Stimulated activated naive B cell treated with anti-CD40 and anti-IgM and Interleukin-4, amounts not matched to agents 10 μg/mL and 1 μg/mL and 100 μg/mL, for 72 hours (primary cell): ENCODE measurements around the gene NSFL1C.
A peak's percentile ranks its signal among the peaks of the same experiment; 100 is the strongest.
"Not testable (repeated sequence)": the region's sequence is repeated elsewhere in the genome, so short reads cannot be mapped to it uniquely, and the experiment has no call there.

Experiments used
- ATAC-seq, 2 donors: fragments of 150-1000 bp; cut with Tn5 transposase; replicated peaks; 2 replicates each; pipeline ENCODE4 v1.10.0; 2021; ENCODE audit warnings: moderate library complexity in 1 of 2
- DNase-seq: peaks from one replicate; pipeline ENCODE4 v3.0.0; 2021
- H3K27ac Mint-ChIP-seq: one replicate; pipeline ENCODE4 v1.8.0; 2022; ENCODE audit warnings: mild to moderate bottlenecking, mixed read lengths
- H3K27me3 Mint-ChIP-seq, 2 donors: one replicate each; pipeline ENCODE4 v1.8.0; 2022; ENCODE audit warnings: mixed read lengths in 2 of 2
- H3K36me3 Mint-ChIP-seq, 2 donors: one replicate each; pipeline ENCODE4 v1.8.0; 2022; ENCODE audit warnings: mixed read lengths in 2 of 2, mild to moderate bottlenecking in 1 of 2
- H3K4me1 Mint-ChIP-seq, 2 donors: one replicate each; pipeline ENCODE4 v1.8.0; 2022; ENCODE audit warnings: mixed read lengths in 2 of 2, mild to moderate bottlenecking in 1 of 2
- H3K4me3 Mint-ChIP-seq, 2 donors: one replicate each; pipeline ENCODE4 v1.8.0; 2022; ENCODE audit warnings: mild to moderate bottlenecking in 2 of 2, mixed read lengths in 2 of 2, moderate library complexity in 1 of 2
- H3K9me3 Mint-ChIP-seq, 2 donors: one replicate each; pipeline ENCODE4 v1.8.0; 2022; ENCODE audit warnings: mixed read lengths in 2 of 2, mild to moderate bottlenecking in 1 of 2

The NSFL1C gene

DNA sequence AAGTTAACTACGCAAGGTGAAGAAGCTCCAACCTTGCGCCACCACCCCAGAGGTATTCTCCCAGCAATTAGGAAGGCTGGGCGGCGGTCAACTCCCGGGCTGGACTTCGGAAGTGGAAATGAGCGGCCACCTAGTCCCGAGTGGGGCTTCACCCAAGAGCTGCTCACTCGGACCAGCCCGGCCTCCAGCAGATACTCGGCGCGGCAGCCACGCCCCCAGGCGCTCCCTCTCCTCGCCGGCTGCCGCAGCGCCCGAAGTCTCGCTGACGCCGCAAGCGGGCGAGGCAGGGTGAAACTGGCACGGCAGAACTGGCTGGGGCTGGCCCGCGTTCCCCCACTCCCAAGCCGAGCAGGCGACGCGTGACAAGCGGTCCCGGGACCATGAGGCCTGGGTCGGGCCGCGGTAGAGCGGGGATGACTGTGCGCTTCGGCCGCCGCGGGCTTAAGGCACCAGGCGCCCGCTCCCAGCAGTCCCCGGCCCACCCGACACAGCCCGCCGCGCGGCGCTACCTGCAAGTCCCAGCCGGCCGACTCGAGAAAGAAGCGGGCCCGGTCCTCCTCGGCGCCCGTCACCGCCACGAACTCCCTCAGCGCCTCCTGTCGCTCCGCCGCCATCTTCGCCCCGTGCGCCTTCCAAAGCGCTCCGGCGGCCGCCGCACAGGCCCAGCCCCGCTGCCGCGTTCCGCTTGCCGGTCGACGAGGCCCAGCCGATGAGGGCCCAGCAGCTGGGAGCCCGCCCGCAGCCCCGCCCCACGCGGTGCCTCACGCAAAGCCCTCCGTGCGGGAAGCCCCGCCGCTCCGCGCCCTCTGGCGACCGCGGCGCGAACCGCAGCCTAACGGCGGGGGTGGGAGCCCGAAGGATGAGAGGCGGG lies at the start of gene NSFL1C:
NSFL1C (minus strand) TSS at position 639 of the 871 bp plus-strand sequence; CDS start at position 614, 25 bp downstream.
- DNase-seq, result peak; percentile 96
- Mint-ChIP-seq H3K9me3 (peaks cover 2 to 5% of the 10 kb centered on the region in 2 donors), H3K4me3 (peak within 1 kb of the TSS; percentile 89 to 93), H3K36me3 (peaks cover 5 to 11% of the 10 kb centered on the region in 2 donors), H3K27ac (peak within 1 kb of the TSS; percentile 95), H3K27me3 (no peaks in the 10 kb centered on the region), H3K4me1 (peaks cover 47 to 61% of the 10 kb centered on the region in 2 donors)
- peak; percentile 89 to 95 for ATAC-seq

GRCh38 chr20:1513801-1514200 lies 47.2 kb upstream of the NSFL1C start:
- no peaks in the 10 kb centered on the region for H3K4me1 Mint-ChIP-seq
- H3K27ac Mint-ChIP-seq, result no peak overlapping the region
- DNase-seq (no peak), ATAC-seq (no peak)
- peaks cover 5 to 6% of the 10 kb centered on the region in 2 donors for H3K9me3 Mint-ChIP-seq
- no peak overlapping the region for H3K4me3 Mint-ChIP-seq
- H3K27me3 Mint-ChIP-seq, result peaks cover 24 to 52% of the 10 kb centered on the region in 2 donors
- H3K36me3 Mint-ChIP-seq, result peaks cover 4 to 6% of the 10 kb centered on the region in 2 donors

- DNase-seq, result no peak
- H3K4me1 Mint-ChIP-seq, result no peaks in the 10 kb centered on the region
- peak; percentile 75 to 92 for ATAC-seq
- no peak overlapping the region for H3K27ac Mint-ChIP-seq
- peaks cover 4 to 6% of the 10 kb centered on the region in 2 donors for H3K36me3 Mint-ChIP-seq
- peaks cover 5% of the 10 kb centered on the region in 2 donors for H3K9me3 Mint-ChIP-seq
- no peak overlapping the region for H3K4me3 Mint-ChIP-seq
- peaks cover 27 to 42% of the 10 kb centered on the region in 2 donors for H3K27me3 Mint-ChIP-seq
Measured at GRCh38 chr20:1509237-1509636, 42.6 kb upstream of the NSFL1C start.

DNA sequence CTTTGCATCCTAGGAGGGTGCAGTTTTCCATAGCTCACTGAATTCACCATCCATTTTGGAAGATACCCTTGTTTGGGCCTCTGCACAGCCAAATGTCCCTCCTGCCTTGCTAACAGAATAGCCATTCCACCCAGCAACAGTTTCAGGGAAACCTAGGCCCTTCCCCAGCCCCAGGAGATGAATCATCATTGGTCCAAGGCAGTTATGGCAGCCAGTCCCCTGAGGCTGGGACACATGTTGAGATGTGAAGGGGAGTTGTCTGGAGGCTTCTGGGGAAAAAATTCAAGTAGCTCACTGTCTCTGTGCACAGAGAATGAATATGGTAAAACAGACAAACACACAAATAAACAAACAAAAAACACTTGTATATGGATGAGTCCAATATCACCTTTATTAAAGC lies 41.9 kb upstream of the NSFL1C start:
- Mint-ChIP-seq H3K27me3 (peaks cover 28 to 40% of the 10 kb centered on the region in 2 donors), H3K4me1 (peaks cover under 1 to 2% of the 10 kb centered on the region in 2 donors)

GRCh38 chr20:1507276-1507675 lies 40.6 kb upstream of the NSFL1C start:
- H3K9me3 Mint-ChIP-seq, result no peaks in the 10 kb centered on the region
- H3K36me3 Mint-ChIP-seq, result no peaks in the 10 kb centered on the region
- H3K4me1 Mint-ChIP-seq, result peaks cover 3 to 5% of the 10 kb centered on the region in 2 donors
- DNase-seq (no peak), ATAC-seq (no peak)
- H3K27me3 Mint-ChIP-seq, result peaks cover 34 to 48% of the 10 kb centered on the region in 2 donors
- no peak overlapping the region for H3K4me3 Mint-ChIP-seq
- no peak overlapping the region for H3K27ac Mint-ChIP-seq

More for the DNA sequence above, 41.9 kb upstream of the NSFL1C start:
- DNase-seq (no peak), ATAC-seq (no peak)
- Mint-ChIP-seq H3K36me3 (peaks cover 4 to 6% of the 10 kb centered on the region in 2 donors), H3K9me3 (peaks cover 4 to 5% of the 10 kb centered on the region in 2 donors), H3K4me3 (no peak overlapping the region), H3K27ac (no peak overlapping the region)

DNA sequence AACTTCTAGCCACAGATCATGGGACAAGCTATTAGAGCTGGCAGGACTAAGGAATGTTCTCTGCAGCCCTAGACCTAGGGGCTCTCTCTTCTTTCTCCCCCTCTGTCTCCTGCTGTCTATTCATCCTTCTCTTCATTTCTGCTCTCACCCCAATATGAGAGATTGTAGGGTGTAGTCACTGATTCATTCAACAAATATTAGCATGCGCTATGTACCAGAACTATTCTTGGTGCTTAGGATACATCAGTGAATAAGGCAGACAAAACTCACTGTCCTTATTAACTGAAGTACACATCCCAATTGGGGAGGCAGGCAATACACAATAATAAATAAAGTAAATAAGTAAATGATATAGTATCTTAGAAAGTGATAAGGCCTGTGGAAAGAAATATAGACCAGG lies 39.2 kb upstream of the NSFL1C start:
- Mint-ChIP-seq H3K27me3 (peaks cover 23 to 45% of the 10 kb centered on the region in 2 donors), H3K4me3 (no peak overlapping the region)
- ATAC-seq, result no peak

DNA sequence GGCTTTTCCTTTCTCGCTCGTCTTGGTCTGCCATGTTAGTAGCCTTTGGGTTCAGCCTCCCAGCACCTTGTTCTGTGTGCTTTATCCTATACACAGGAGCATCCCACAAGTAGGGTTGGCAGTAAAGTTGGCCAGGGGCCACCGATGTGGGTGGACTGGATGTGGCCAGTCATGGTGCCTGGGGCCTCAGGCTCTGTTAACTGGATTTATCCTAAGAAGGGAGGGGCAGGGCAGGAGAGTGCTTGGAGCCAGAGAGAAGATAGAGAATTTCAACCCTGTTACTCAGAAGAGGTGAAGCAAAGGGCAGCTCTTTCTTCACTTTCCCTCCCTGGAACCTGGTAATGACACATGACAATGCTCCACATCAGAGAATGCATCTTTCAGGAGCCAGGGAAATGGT lies 38.7 kb upstream of the NSFL1C start:
- Mint-ChIP-seq H3K4me1 (peaks cover 3 to 5% of the 10 kb centered on the region in 2 donors), H3K4me3 (no peak overlapping the region), H3K36me3 (no peaks in the 10 kb centered on the region), H3K27ac (no peak overlapping the region), H3K27me3 (peaks cover 26 to 48% of the 10 kb centered on the region in 2 donors), H3K9me3 (no peaks in the 10 kb centered on the region)
- ATAC-seq (no peak), DNase-seq (no peak)

More for the DNA sequence above, 39.2 kb upstream of the NSFL1C start:
- DNase-seq, result no peak
- Mint-ChIP-seq H3K27ac (no peak overlapping the region), H3K4me1 (peaks cover 3 to 5% of the 10 kb centered on the region in 2 donors), H3K36me3 (no peaks in the 10 kb centered on the region), H3K9me3 (no peaks in the 10 kb centered on the region)

DNA sequence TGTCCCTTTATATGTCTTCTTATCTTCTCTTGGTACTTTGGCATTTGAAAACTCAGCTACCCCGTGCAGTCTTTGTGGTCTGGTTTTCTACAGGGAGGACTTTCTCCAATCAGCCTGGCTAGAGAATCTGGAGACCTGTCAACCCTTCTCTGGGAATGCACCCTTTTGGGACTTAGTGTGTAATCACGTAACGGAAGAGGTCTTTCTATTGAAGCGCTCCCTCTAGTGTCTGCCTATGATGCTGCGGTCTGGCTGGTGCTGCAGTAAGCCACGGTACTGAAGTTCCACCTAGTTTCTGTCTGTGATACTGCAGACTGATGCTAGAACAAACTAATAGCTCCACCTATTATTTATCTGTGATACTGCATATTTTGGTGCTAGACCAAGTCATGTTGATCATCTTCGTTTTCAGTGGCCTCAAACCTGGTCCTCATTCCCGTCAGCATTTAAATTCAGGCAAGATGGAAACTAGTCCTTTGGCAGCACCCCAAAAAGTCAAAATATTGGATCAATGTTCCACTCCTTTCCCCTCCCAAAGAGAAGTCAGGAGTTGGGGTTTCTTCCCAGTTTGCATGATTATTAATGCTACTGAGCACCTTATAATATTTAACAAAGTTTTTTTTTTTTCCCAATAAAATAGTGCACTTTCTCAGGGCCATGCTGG lies 37.0 kb upstream of the NSFL1C start:
- Mint-ChIP-seq H3K9me3 (no peaks in the 10 kb centered on the region), H3K36me3 (no peaks in the 10 kb centered on the region), H3K27me3 (peaks cover 34 to 53% of the 10 kb centered on the region in 2 donors), H3K4me1 (peaks cover 3 to 5% of the 10 kb centered on the region in 2 donors), H3K27ac (no peak overlapping the region), H3K4me3 (no peak overlapping the region)
- DNase-seq, result peak; percentile 81
- peak; percentile 100 for ATAC-seq

DNA sequence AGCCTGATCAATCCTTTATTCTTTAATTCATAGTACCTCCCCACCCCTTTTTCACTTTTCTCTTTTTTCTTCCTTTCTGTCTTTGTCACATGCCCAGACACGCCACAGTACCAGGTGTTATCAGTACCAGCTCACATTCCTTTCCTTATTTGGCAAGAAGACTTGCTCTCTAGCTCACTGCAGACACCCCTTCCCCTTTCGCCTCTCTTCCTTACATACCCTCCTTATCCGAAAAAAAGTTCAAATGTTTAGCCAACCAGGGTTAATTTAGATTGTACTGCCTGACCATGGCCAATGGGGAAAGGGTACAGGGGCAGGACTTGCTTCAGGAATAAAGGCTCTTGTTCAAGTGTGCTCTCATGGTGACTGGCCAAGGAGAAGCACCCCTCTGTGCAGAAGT lies 33.8 kb upstream of the NSFL1C start:
- no peak for DNase-seq
- Mint-ChIP-seq H3K4me3 (no peak overlapping the region), H3K27me3 (peaks cover 31 to 54% of the 10 kb centered on the region in 2 donors), H3K4me1 (peaks cover 3 to 10% of the 10 kb centered on the region in 2 donors), H3K27ac (no peak overlapping the region), H3K9me3 (peaks cover 0 to 1% of the 10 kb centered on the region in 2 donors), H3K36me3 (no peaks in the 10 kb centered on the region)
- ATAC-seq, result no peak

- Mint-ChIP-seq H3K36me3 (no peaks in the 10 kb centered on the region), H3K4me1 (peaks cover 8 to 15% of the 10 kb centered on the region in 2 donors), H3K27ac (no peak overlapping the region), H3K4me3 (no peak overlapping the region), H3K9me3 (peaks cover 0 to 1% of the 10 kb centered on the region in 2 donors), H3K27me3 (peaks cover 30 to 52% of the 10 kb centered on the region in 2 donors)
- ATAC-seq (no peak), DNase-seq (no peak)
Measured at GRCh38 chr20:1499528-1500420, 33.1 kb upstream of the NSFL1C start.

DNA sequence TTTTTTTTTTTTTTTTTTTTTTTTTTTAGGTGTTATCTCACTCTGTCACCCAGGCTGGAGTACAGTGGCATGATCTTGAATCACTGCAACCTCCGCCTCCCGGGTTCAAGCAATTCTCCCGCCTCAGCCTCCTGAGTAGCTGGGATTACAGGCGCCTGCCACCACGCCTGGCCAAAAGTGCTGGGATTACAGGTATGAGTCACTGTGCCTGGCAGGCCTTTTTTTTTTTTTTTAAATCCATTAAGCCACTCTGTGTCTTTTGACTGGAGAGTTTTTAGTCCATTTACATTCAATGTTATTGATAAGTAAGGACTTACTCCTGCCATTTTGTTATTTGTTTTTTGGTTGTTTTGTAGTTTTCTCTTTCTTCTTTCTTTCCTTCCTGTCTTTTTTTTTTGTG lies 30.7 kb upstream of the NSFL1C start:
- H3K9me3 Mint-ChIP-seq, H3K27ac Mint-ChIP-seq, H3K36me3 Mint-ChIP-seq, H3K4me3 Mint-ChIP-seq, ATAC-seq, DNase-seq: not testable (repeated sequence)
- H3K27me3 Mint-ChIP-seq, result peaks cover 19 to 35% of the 10 kb centered on the region in 2 donors
- peaks cover 26 to 32% of the 10 kb centered on the region in 2 donors for H3K4me1 Mint-ChIP-seq

- peaks cover 0 to 4% of the 10 kb centered on the region in 2 donors for H3K9me3 Mint-ChIP-seq
- H3K27me3 Mint-ChIP-seq, result peaks cover 19 to 31% of the 10 kb centered on the region in 2 donors
- H3K4me3 Mint-ChIP-seq, result no peak overlapping the region
- H3K4me1 Mint-ChIP-seq, result peaks cover 30 to 36% of the 10 kb centered on the region in 2 donors
- no peak for ATAC-seq
- no peak overlapping the region for H3K27ac Mint-ChIP-seq
- no peak for DNase-seq
- H3K36me3 Mint-ChIP-seq, result no peaks in the 10 kb centered on the region
Measured at GRCh38 chr20:1496930-1497329, 30.3 kb upstream of the NSFL1C start.

DNA sequence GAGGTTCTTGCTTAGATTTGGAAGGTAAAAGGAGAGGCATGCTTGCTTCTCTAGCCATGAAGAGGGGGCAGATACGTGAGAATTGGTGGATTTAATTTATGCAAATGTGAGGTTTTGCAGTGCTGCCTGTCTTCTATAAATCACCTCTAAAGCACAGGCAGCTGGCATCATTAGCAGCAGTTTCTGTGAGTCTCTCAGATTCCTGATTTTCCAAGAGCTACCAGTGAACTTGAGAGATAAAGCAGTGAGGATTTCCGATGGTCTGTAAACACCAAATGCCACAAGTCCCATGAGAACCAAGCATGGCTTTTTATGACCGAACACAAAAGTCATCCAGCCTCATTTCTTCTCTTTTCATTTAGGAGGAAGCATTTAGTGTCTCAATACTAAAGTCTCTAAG lies 27.8 kb upstream of the NSFL1C start:
- no peak for DNase-seq
- Mint-ChIP-seq H3K4me3 (no peak overlapping the region), H3K9me3 (peaks cover 0 to 4% of the 10 kb centered on the region in 2 donors), H3K27ac (no peak overlapping the region), H3K4me1 (peaks cover 42 to 49% of the 10 kb centered on the region in 2 donors), H3K36me3 (no peaks in the 10 kb centered on the region), H3K27me3 (peaks cover 6 to 12% of the 10 kb centered on the region in 2 donors)
- peak in 1 of 2 donors; percentile 37 for ATAC-seq
